Measurements from ENCODE around the gene RAB9A. TPM values are rescaled to one million over a fixed set of nuclear protein-coding genes. Genes with fewer than 3 reads are reported as not detected.

Gene RAB9A
- total RNA-seq, 1 experiment from 2014 or later = 26.7 TPM

DNA sequence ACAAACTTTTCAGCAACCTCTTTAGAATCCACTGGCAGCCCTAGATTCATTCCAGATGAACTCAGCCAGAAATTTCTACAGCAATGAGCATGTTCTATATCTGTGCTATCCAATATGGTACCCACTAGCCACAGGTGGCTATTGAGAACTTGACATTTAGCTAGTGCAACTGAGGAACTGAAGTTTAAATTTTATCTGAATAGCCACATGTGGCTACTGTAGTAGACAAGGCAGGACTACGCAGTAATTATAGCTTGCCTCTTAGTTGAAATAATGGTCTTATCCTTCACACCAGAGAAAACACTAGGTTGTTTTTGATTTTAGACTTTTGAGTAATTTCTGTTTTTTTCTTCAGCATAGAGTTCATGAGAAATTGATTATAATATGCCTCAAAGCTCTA lies 38.6 kb upstream of the RAB9A start:
- no peak for DNase-seq
- Histone ChIP-seq H3K27me3 (ENCODE audit: insufficient read depth, low read depth) (no peaks in the 10 kb centered on the region), H3K27ac (no peak overlapping the region), H3K4me2 (no peak overlapping the region), H3K79me2 (ENCODE audit: low read depth) (0 out of 2 replicates have a peak, but pooled peaks cover 5% of the 10 kb centered on the region), H2AFZ (no peak overlapping the region), H3K36me3 (ENCODE audit: low read depth) (no peaks in the 10 kb centered on the region), H3K9me2 (ENCODE audit: insufficient read depth) (no peaks in the 10 kb centered on the region), H3K9me3 (ENCODE audit: insufficient read depth, low read depth) (no peaks in the 10 kb centered on the region), H3K4me3 (no peak overlapping the region), H3F3A (ENCODE audit: insufficient read depth, low read depth) (peaks cover 22% of the 10 kb centered on the region), H4K20me1 (ENCODE audit: insufficient read depth) (no peaks in the 10 kb centered on the region), H3K4me1 (replicated peaks; ENCODE audit: insufficient read depth) (peaks cover 19% of the 10 kb centered on the region)
- BruUV-seq (replicated peaks) = no TSS peak
- CTCF ChIA-PET = no interaction called here
- TF ChIP-seq EZH2 (IDR thresholded peaks at IDR 0.05; ENCODE audit: low read depth) = no peak
- TF ChIP-seq, protein P1, sequence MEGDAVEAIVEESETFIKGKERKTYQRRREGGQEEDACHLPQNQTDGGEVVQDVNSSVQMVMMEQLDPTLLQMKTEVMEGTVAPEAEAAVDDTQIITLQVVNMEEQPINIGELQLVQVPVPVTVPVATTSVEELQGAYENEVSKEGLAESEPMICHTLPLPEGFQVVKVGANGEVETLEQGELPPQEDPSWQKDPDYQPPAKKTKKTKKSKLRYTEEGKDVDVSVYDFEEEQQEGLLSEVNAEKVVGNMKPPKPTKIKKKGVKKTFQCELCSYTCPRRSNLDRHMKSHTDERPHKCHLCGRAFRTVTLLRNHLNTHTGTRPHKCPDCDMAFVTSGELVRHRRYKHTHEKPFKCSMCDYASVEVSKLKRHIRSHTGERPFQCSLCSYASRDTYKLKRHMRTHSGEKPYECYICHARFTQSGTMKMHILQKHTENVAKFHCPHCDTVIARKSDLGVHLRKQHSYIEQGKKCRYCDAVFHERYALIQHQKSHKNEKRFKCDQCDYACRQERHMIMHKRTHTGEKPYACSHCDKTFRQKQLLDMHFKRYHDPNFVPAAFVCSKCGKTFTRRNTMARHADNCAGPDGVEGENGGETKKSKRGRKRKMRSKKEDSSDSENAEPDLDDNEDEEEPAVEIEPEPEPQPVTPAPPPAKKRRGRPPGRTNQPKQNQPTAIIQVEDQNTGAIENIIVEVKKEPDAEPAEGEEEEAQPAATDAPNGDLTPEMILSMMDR (conservative IDR thresholded peaks at IDR 0.05) = no peak
- intact Hi-C loops (cut with micrococcal nuclease; ENCODE audit: unreplicated experiment) = no loop called here
- POLR2A ChIA-PET (ENCODE audit: unreplicated experiment) = no interaction called here

DNA sequence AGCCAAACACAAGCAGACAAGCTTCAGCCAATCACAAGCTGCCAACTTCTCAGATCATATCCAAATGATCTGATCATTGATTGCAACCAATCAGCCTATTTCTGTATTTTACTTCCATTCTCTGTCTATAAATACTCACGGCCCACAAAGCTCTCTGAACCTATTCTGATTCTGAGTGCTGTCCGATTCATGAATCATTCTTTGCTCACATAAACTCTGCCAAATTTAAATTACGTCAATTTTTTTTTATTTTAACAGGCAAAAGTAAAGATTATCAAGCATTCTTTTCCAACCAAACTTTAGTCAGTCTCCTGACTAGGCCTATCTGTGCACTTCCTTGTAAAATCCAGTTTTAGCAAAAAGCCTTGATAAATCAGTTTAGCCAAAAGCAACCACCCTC lies 37.8 kb upstream of the RAB9A start:
- no peak for DNase-seq
- no peak overlapping the region for H3K27ac ChIP-seq

DNA sequence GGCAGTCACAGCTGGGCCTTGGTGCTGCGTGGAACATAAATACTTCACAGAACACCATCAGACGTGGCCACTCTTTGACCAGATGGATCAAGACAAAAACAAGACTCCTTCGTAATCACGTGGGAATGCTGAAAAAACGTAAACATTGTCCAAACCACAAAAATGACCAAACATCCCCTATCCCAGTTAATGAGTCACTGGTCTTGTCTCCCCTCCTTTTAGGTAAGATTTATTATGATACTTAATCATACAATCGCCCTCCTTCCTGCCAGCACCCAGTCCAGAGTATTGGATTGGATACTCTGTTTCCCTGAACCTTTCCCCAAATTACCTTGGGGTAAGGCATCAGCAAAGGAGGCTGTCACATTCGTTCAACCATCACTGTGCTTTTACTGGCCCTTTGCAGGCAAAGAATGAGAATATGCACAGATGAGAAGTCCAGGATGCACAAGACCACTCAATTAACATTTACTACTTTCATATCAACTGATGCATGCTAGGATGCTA lies 36.6 kb upstream of the RAB9A start:
- TF ChIP-seq EZH2 (IDR thresholded peaks at IDR 0.05; ENCODE audit: low read depth) = no peak
- TF ChIP-seq, protein P1 (conservative IDR thresholded peaks at IDR 0.05) = no peak
- Histone ChIP-seq H3K9me2 (ENCODE audit: insufficient read depth) (no peaks in the 10 kb centered on the region), H4K20me1 (ENCODE audit: insufficient read depth) (no peaks in the 10 kb centered on the region), H3K79me2 (ENCODE audit: low read depth) (0 out of 2 replicates have a peak, but pooled peaks cover 5% of the 10 kb centered on the region), H3K27me3 (ENCODE audit: insufficient read depth, low read depth) (no peaks in the 10 kb centered on the region), H3F3A (ENCODE audit: insufficient read depth, low read depth) (peaks cover 22% of the 10 kb centered on the region), H3K9me3 (ENCODE audit: insufficient read depth, low read depth) (no peaks in the 10 kb centered on the region), H3K4me2 (peak overlapping the region; percentile 87), H2AFZ (peak overlapping the region; percentile 71), H3K4me3 (peak overlapping the region; percentile 86), H3K4me1 (replicated peaks; ENCODE audit: insufficient read depth) (peaks cover 19% of the 10 kb centered on the region), H3K36me3 (ENCODE audit: low read depth) (no peaks in the 10 kb centered on the region), H3K27ac (peak overlapping the region; percentile 97)
- ChIA-PET POLR2A (ENCODE audit: unreplicated experiment) (interaction anchor here (0.7 kb wide), 1 partner anchor 1104 kb away, joined by 6 read pairs; no protein-coding TSS in a partner anchor), CTCF (no interaction called here)
- DNase-seq = peak; percentile 10 to 86
- intact Hi-C loops (cut with micrococcal nuclease; ENCODE audit: unreplicated experiment) = loop anchor here (2.0 kb wide), 2 partner anchors 146 to 376 kb away; partner anchors contain the start of gene GEMIN8
- TSS peak; percentile 50 for BruUV-seq (replicated peaks)

More for the DNA sequence above, 37.8 kb upstream of the RAB9A start:
- no TSS peak for BruUV-seq (replicated peaks)
- Histone ChIP-seq H3K36me3 (ENCODE audit: low read depth) (no peaks in the 10 kb centered on the region), H3K79me2 (ENCODE audit: low read depth) (0 out of 2 replicates have a peak, but pooled peaks cover 5% of the 10 kb centered on the region), H3K4me2 (no peak overlapping the region), H4K20me1 (ENCODE audit: insufficient read depth) (no peaks in the 10 kb centered on the region), H3F3A (ENCODE audit: insufficient read depth, low read depth) (peaks cover 22% of the 10 kb centered on the region), H3K4me1 (replicated peaks; ENCODE audit: insufficient read depth) (peaks cover 19% of the 10 kb centered on the region), H3K9me2 (ENCODE audit: insufficient read depth) (no peaks in the 10 kb centered on the region), H2AFZ (no peak overlapping the region), H3K27me3 (ENCODE audit: insufficient read depth, low read depth) (no peaks in the 10 kb centered on the region), H3K9me3 (ENCODE audit: insufficient read depth, low read depth) (no peaks in the 10 kb centered on the region), H3K4me3 (no peak overlapping the region)
- ChIA-PET CTCF (no interaction called here), POLR2A (ENCODE audit: unreplicated experiment) (no interaction called here)
- no peak for TF ChIP-seq EZH2 (IDR thresholded peaks at IDR 0.05; ENCODE audit: low read depth)
- TF ChIP-seq, protein P1 (conservative IDR thresholded peaks at IDR 0.05) = no peak
- intact Hi-C loops (cut with micrococcal nuclease; ENCODE audit: unreplicated experiment) = no loop called here

All from PC-9 (cell line).